ENCODE data around the gene SLC25A38.

- TF ChIP-seq CHD7 (IDR thresholded peaks at IDR 0.05; ENCODE audit: low read depth, low read length) (no peak), RAD21 (CRISPR knock-in tag; conservative IDR thresholded peaks at IDR 0.05 in 1 of 2, IDR thresholded peaks at IDR 0.05 in 1 of 2) (no peak), MAFK (IDR thresholded peaks at IDR 0.05; ENCODE audit: low read length) (0 out of 2 replicates have a peak, but pooled peaks have one; percentile 5), NONO (IDR thresholded peaks at IDR 0.05; ENCODE audit: low read depth in 2 of 2, low read length in 1 of 2) (no peak), TEAD1 (CRISPR knock-in tag; IDR thresholded peaks at IDR 0.05) (no peak), GTF2F1 (IDR thresholded peaks at IDR 0.05; ENCODE audit: low read depth, low read length) (no peak), TCFL5 (CRISPR knock-in tag; conservative IDR thresholded peaks at IDR 0.05) (no peak), GATAD2A (IDR thresholded peaks at IDR 0.05) (no peak), TSC22D4 (tag; IDR thresholded peaks at IDR 0.05) (no peak), FUS (optimal IDR thresholded peaks at IDR 0.05; ENCODE audit: low read depth, low read length) (no peak)
- TF ChIP-seq, protein P1, sequence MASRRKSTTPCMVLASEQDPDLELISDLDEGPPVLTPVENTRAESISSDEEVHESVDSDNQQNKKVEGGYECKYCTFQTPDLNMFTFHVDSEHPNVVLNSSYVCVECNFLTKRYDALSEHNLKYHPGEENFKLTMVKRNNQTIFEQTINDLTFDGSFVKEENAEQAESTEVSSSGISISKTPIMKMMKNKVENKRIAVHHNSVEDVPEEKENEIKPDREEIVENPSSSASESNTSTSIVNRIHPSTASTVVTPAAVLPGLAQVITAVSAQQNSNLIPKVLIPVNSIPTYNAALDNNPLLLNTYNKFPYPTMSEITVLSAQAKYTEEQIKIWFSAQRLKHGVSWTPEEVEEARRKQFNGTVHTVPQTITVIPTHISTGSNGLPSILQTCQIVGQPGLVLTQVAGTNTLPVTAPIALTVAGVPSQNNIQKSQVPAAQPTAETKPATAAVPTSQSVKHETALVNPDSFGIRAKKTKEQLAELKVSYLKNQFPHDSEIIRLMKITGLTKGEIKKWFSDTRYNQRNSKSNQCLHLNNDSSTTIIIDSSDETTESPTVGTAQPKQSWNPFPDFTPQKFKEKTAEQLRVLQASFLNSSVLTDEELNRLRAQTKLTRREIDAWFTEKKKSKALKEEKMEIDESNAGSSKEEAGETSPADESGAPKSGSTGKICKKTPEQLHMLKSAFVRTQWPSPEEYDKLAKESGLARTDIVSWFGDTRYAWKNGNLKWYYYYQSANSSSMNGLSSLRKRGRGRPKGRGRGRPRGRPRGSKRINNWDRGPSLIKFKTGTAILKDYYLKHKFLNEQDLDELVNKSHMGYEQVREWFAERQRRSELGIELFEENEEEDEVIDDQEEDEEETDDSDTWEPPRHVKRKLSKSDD (conservative IDR thresholded peaks at IDR 0.05; ENCODE audit: low read length) = no peak
Measured at GRCh38 chr3:39362192-39362591, 21.0 kb upstream of the SLC25A38 start.

All from K562 (cell line).